ENCODE data around the gene SRPRB. TPM values are rescaled to one million over a fixed set of nuclear protein-coding genes. Genes with fewer than 3 reads are reported as not detected.
A peak's percentile ranks its signal among the peaks of the same experiment; 100 is the strongest.

SRPRB gene
- total RNA-seq, 1 donor from 2014 or later: 30.2 TPM

- Histone ChIP-seq H2AFZ (replicated peaks) (no peak overlapping the region), H3K79me2 (ENCODE audit: low read depth) (no peaks in the 10 kb centered on the region), H3K4me3 (no peak overlapping the region), H3K27me3 (no peaks in the 10 kb centered on the region), H3K27ac (no peak overlapping the region), H3K9me3 (ENCODE audit: low read depth) (no peaks in the 10 kb centered on the region), H3K4me2 (no peak overlapping the region), H3F3A (ENCODE audit: low read depth) (no peaks in the 10 kb centered on the region), H4K20me1 (ENCODE audit: low read depth) (no peaks in the 10 kb centered on the region), H3K36me3 (no peaks in the 10 kb centered on the region), H3K4me1 (no peaks in the 10 kb centered on the region), H3K9ac (no peak overlapping the region)
- no peak for DNase-seq (ENCODE audit: low spot score)
- TF ChIP-seq EZH2phosphoT487 (IDR thresholded peaks at IDR 0.05) (no peak), EZH2 (IDR thresholded peaks at IDR 0.05) (no peak), CTCF (IDR thresholded peaks at IDR 0.05) (no peak)
- H3K36me3 Mint-ChIP-seq: no peaks in the 10 kb centered on the region
- H3K4me1 Mint-ChIP-seq: no peaks in the 10 kb centered on the region
- peaks cover 4% of the 10 kb centered on the region for H3K9me3 Mint-ChIP-seq
- no peak overlapping the region for H3K4me3 Mint-ChIP-seq
- no peaks in the 10 kb centered on the region for H3K27me3 Mint-ChIP-seq (ENCODE audit: insufficient read depth, low read depth)
- no peak overlapping the region for H3K27ac Mint-ChIP-seq
Measured at GRCh38 chr3:133783762-133784161, 21.9 kb upstream of the SRPRB start.

- Histone ChIP-seq H3K9me3 (ENCODE audit: low read depth) (peaks cover 24% of the 10 kb centered on the region), H3K79me2 (ENCODE audit: low read depth) (no peaks in the 10 kb centered on the region), H2AFZ (replicated peaks) (no peak overlapping the region), H3F3A (ENCODE audit: low read depth) (no peaks in the 10 kb centered on the region), H4K20me1 (ENCODE audit: low read depth) (no peaks in the 10 kb centered on the region), H3K27me3 (no peaks in the 10 kb centered on the region), H3K4me2 (no peak overlapping the region), H3K27ac (no peak overlapping the region), H3K36me3 (peaks cover 9% of the 10 kb centered on the region), H3K4me3 (no peak overlapping the region), H3K9ac (no peak overlapping the region), H3K4me1 (no peaks in the 10 kb centered on the region)
- DNase-seq (ENCODE audit: low spot score): no peak
- H3K27ac Mint-ChIP-seq: no peak overlapping the region
- no peak overlapping the region for H3K4me3 Mint-ChIP-seq
- H3K27me3 Mint-ChIP-seq (ENCODE audit: insufficient read depth, low read depth): no peaks in the 10 kb centered on the region
- H3K36me3 Mint-ChIP-seq: no peaks in the 10 kb centered on the region
- peaks cover 22% of the 10 kb centered on the region for H3K9me3 Mint-ChIP-seq
- no peak for TF ChIP-seq EZH2phosphoT487 (IDR thresholded peaks at IDR 0.05)
- TF ChIP-seq EZH2 (IDR thresholded peaks at IDR 0.05): no peak
- TF ChIP-seq CTCF (IDR thresholded peaks at IDR 0.05): no peak
- H3K4me1 Mint-ChIP-seq: no peaks in the 10 kb centered on the region
Measured at GRCh38 chr3:133788024-133788423, 17.6 kb upstream of the SRPRB start.

GRCh38 chr3:133792171-133792763 is 13.3 kb upstream of the SRPRB start:
- Histone ChIP-seq H3K27me3 (no peaks in the 10 kb centered on the region), H3K4me2 (no peak overlapping the region), H3K9me3 (ENCODE audit: low read depth) (peaks cover 27% of the 10 kb centered on the region), H3K27ac (no peak overlapping the region), H3K36me3 (peaks cover 10% of the 10 kb centered on the region), H2AFZ (replicated peaks) (no peak overlapping the region), H3K9ac (no peak overlapping the region), H3K4me3 (no peak overlapping the region), H3K79me2 (ENCODE audit: low read depth) (no peaks in the 10 kb centered on the region), H4K20me1 (ENCODE audit: low read depth) (no peaks in the 10 kb centered on the region), H3F3A (ENCODE audit: low read depth) (no peaks in the 10 kb centered on the region), H3K4me1 (no peaks in the 10 kb centered on the region)
- H3K9me3 Mint-ChIP-seq: peaks cover 31% of the 10 kb centered on the region
- DNase-seq (ENCODE audit: low spot score): peak; percentile 53
- no peak overlapping the region for H3K27ac Mint-ChIP-seq
- no peak overlapping the region for H3K4me3 Mint-ChIP-seq
- TF ChIP-seq EZH2 (IDR thresholded peaks at IDR 0.05) (no peak), EZH2phosphoT487 (IDR thresholded peaks at IDR 0.05) (no peak), CTCF (IDR thresholded peaks at IDR 0.05) (no peak)
- no peaks in the 10 kb centered on the region for H3K27me3 Mint-ChIP-seq (ENCODE audit: insufficient read depth, low read depth)
- H3K36me3 Mint-ChIP-seq: peaks cover 2% of the 10 kb centered on the region
- H3K4me1 Mint-ChIP-seq: no peaks in the 10 kb centered on the region

Measured in neural progenitor cell (in vitro differentiated cells).